PC-9 (cell line): ENCODE results near the gene GP2. TPM values are rescaled to one million over a fixed set of nuclear protein-coding genes. Genes with fewer than 3 reads are reported as not detected.

Source experiments
- BruUV-seq: library from RNA; stranded (reverse); fragments of 400-500 nt; replicated peaks from 2 replicates; lab custom pipeline; 2021; lab: Mats Ljungman, UMichigan
- CTCF ChIA-PET: fragments of 300-600 bp; sonication (Branson Sonifier 250); formaldehyde crosslinking; loops from one replicate; lab custom pipeline; 2022; ENCODE audit warnings: antibody characterized with exemption; lab: Charles Lee
- POLR2A ChIA-PET: fragments of 300-600 bp; sonication (Branson Sonifier 250); formaldehyde crosslinking; loops from one replicate; lab custom pipeline; 2022; ENCODE audit warnings: antibody characterized with exemption; ENCODE audit not compliant: unreplicated experiment; lab: Charles Lee
- DNase-seq, 2 experiments: peaks; one replicate each; pipeline versions ENCODE4 v3.0.0 to v3.0.0-alpha.2; 2015 to 2022; ENCODE audit warnings: mixed read lengths in 1 of 2
- H2AFZ ChIP-seq: fragments of 200-600 bp; sonication (generic); 2 replicates; pipeline ENCODE4 v1.8.1; 2017; ENCODE audit warnings: antibody characterized with exemption
- H3F3A ChIP-seq: fragments of 200-600 bp; sonication (generic); 2 replicates; pipeline ENCODE4 v1.8.1; 2017; ENCODE audit warnings: antibody characterized with exemption, mild to moderate bottlenecking, low read depth; ENCODE audit not compliant: insufficient read depth
- H3K27ac ChIP-seq: fragments of 200-600 bp; sonication (generic); 2 replicates; pipeline ENCODE4 v1.6.1; 2016; ENCODE audit warnings: mixed run types
- H3K27me3 ChIP-seq: fragments of 200-600 bp; sonication (generic); 2 replicates; pipeline ENCODE4 v1.6.1; 2016; ENCODE audit warnings: low read depth, mixed run types; ENCODE audit not compliant: insufficient read depth
- H3K36me3 ChIP-seq: fragments of 200-600 bp; sonication (generic); 2 replicates; pipeline ENCODE4 v1.6.1; 2016; ENCODE audit warnings: low read depth, mixed run types
- H3K4me1 ChIP-seq: fragments of 200-600 bp; sonication (generic); replicated peaks from 2 replicates; pipeline ENCODE4 v1.6.1; 2016; ENCODE audit warnings: mixed run types; ENCODE audit not compliant: insufficient read depth
- H3K4me2 ChIP-seq: fragments of 200-600 bp; sonication (generic); 2 replicates; pipeline ENCODE4 v1.6.1; 2017; ENCODE audit warnings: mixed run types
- H3K4me3 ChIP-seq: fragments of 200-600 bp; sonication (generic); 2 replicates; pipeline ENCODE4 v1.6.1; 2016; ENCODE audit warnings: mixed run types
- H3K79me2 ChIP-seq: fragments of 200-600 bp; sonication (generic); 2 replicates; pipeline ENCODE4 v1.6.1; 2017; ENCODE audit warnings: low read depth, mixed run types
- H3K9me2 ChIP-seq: fragments of 200-600 bp; sonication (generic); 2 replicates; pipeline ENCODE4 v1.8.1; 2017; ENCODE audit warnings: mild to moderate bottlenecking; ENCODE audit not compliant: insufficient read depth
- H3K9me3 ChIP-seq: fragments of 200-600 bp; sonication (generic); 2 replicates; pipeline ENCODE4 v1.8.1; 2016; ENCODE audit warnings: low read depth; ENCODE audit not compliant: insufficient read depth
- H4K20me1 ChIP-seq: fragments of 200-600 bp; sonication (generic); 2 replicates; pipeline ENCODE4 v1.8.1; 2017; ENCODE audit not compliant: insufficient read depth
- EZH2 ChIP-seq: fragments of 200-600 bp; sonication (generic); IDR thresholded peaks from 2 replicates; pipeline ENCODE4 v1.8.0; 2017; ENCODE audit warnings: antibody characterized with exemption, low read depth
- intact Hi-C: fragments of 100-400 bp; cut with micrococcal nuclease; formaldehyde crosslinking; loops from one replicate; pipeline ENCODE4 v1.10.0; 2022; ENCODE audit not compliant: unreplicated experiment
- total RNA-seq: library from RNA; stranded (reverse); gene quantifications from 2 replicates; pipeline ENCODE4 v1.2.3, GENCODE V29; 2021
- TF ChIP-seq, protein P1 (sequence below): fragments of 200-600 bp; sonication (generic); conservative IDR thresholded peaks from 2 replicates; pipeline ENCODE4 v1.6.1; 2017; ENCODE audit warnings: mixed run types, antibody characterized with exemption, mild to moderate bottlenecking, moderate library complexity

The GP2 gene
- total RNA-seq, 1 experiment from 2014 or later = not detected

- Histone ChIP-seq H3F3A (no peaks in the 10 kb centered on the region), H3K27ac (no peak overlapping the region), H3K4me2 (no peak overlapping the region), H3K79me2 (no peaks in the 10 kb centered on the region), H3K9me3 (no peaks in the 10 kb centered on the region), H3K36me3 (no peaks in the 10 kb centered on the region), H3K9me2 (no peaks in the 10 kb centered on the region), H3K27me3 (peaks cover 31% of the 10 kb centered on the region), H2AFZ (no peak overlapping the region), H3K4me1 (no peaks in the 10 kb centered on the region), H3K4me3 (no peak overlapping the region), H4K20me1 (no peaks in the 10 kb centered on the region; the same call in 1 of the 2 replicates)
- ChIA-PET POLR2A (no interaction called here), CTCF (no interaction called here)
- DNase-seq = no peak
- no peak for TF ChIP-seq EZH2
- TF ChIP-seq, protein P1, sequence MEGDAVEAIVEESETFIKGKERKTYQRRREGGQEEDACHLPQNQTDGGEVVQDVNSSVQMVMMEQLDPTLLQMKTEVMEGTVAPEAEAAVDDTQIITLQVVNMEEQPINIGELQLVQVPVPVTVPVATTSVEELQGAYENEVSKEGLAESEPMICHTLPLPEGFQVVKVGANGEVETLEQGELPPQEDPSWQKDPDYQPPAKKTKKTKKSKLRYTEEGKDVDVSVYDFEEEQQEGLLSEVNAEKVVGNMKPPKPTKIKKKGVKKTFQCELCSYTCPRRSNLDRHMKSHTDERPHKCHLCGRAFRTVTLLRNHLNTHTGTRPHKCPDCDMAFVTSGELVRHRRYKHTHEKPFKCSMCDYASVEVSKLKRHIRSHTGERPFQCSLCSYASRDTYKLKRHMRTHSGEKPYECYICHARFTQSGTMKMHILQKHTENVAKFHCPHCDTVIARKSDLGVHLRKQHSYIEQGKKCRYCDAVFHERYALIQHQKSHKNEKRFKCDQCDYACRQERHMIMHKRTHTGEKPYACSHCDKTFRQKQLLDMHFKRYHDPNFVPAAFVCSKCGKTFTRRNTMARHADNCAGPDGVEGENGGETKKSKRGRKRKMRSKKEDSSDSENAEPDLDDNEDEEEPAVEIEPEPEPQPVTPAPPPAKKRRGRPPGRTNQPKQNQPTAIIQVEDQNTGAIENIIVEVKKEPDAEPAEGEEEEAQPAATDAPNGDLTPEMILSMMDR = no peak
- no TSS peak for BruUV-seq
- intact Hi-C loops = no loop called here
These were observed 62.3 kb downstream of the GP2 start for GRCh38 chr16:20265019-20265418.

DNA sequence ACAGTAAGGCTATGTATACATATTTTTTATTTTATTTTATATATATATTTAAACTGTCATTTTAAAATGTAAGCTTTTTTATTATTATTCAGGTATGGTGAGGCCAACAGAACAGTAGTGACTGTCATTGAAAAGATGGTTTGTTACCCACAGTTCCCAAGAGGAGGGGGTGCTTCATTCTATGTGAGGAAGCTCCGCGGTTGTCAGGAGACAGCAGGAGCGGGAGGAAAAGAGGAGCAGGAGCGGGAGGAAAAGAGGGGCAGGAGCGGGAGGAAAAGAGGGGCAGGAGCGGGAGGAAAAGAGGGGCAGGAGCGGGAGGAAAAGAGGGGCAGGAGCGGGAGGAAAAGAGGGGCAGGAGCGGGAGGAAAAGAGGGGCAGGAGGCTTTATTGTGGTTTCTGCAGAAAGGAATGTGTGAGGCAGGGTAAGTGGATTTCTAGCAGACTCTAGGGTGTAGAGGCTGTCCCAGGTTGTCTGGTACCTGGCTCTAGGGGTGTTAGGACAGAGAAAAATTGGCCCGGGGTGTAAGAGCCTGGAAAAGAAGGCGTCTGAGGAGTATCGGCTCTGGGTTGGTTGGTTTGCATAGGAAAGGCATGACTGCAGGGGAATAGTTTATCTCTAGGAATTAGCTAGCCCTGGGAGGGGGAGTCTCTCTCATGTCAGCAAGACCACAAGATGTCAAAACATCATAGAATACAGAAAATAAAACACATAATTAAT is 64.0 kb downstream of the GP2 start:
- no peak overlapping the region for H3K27ac ChIP-seq
- no peak for DNase-seq
- H3K9me3 ChIP-seq = no peaks in the 10 kb centered on the region
- H4K20me1 ChIP-seq = no peaks in the 10 kb centered on the region; the same call in 1 of the 2 replicates
- CTCF ChIA-PET = no interaction called here
- BruUV-seq = no TSS peak
- H3F3A ChIP-seq = no peaks in the 10 kb centered on the region
- POLR2A ChIA-PET = interaction anchor here (0.6 kb wide), 1 partner anchor 12 kb away, joined by 4 read pairs; no protein-coding TSS in a partner anchor
- no peak overlapping the region for H3K4me2 ChIP-seq
- TF ChIP-seq, protein P1 = no peak
- TF ChIP-seq EZH2 = no peak
- no peak overlapping the region for H3K4me3 ChIP-seq
- intact Hi-C loops = no loop called here
- H3K36me3 ChIP-seq = no peaks in the 10 kb centered on the region
- no peaks in the 10 kb centered on the region for H3K79me2 ChIP-seq
- H3K27me3 ChIP-seq = peaks cover 29% of the 10 kb centered on the region
- no peaks in the 10 kb centered on the region for H3K4me1 ChIP-seq
- H3K9me2 ChIP-seq = no peaks in the 10 kb centered on the region
- no peak overlapping the region for H2AFZ ChIP-seq

GRCh38 chr16:20262248-20262647 is 65.1 kb downstream of the GP2 start:
- Histone ChIP-seq H4K20me1 (no peaks in the 10 kb centered on the region; the same call in 1 of the 2 replicates), H3K9me3 (no peaks in the 10 kb centered on the region), H3F3A (no peaks in the 10 kb centered on the region), H3K9me2 (no peaks in the 10 kb centered on the region), H3K36me3 (no peaks in the 10 kb centered on the region), H2AFZ (no peak overlapping the region), H3K4me2 (no peak overlapping the region), H3K4me3 (no peak overlapping the region), H3K27me3 (peaks cover 29% of the 10 kb centered on the region), H3K27ac (no peak overlapping the region), H3K4me1 (no peaks in the 10 kb centered on the region), H3K79me2 (no peaks in the 10 kb centered on the region)
- CTCF ChIA-PET = interaction anchor here (0.6 kb wide), 1 partner anchor 753 kb away, joined by 3 read pairs; no protein-coding TSS in a partner anchor
- no TSS peak for BruUV-seq
- no peak for TF ChIP-seq EZH2
- TF ChIP-seq, protein P1 = no peak
- DNase-seq = no peak
- intact Hi-C loops = no loop called here
- POLR2A ChIA-PET = no interaction called here
